Colonic mucosa (tissue), 4 donors: ENCODE data around the gene BRSK2. TPM values are rescaled to one million over a fixed set of nuclear protein-coding genes. Genes with fewer than 3 reads are reported as not detected.

Experiments used
- DNase-seq: peaks from one replicate; pipeline ENCODE4 v3.0.0-alpha.2; 2020
- H3K27ac ChIP-seq: fragments of 200-600 bp; one replicate; pipeline ENCODE4 v1.8.0; 2021
- H3K27me3 ChIP-seq: fragments of 200-600 bp; one replicate; pipeline ENCODE4 v1.8.0; 2021
- H3K36me3 ChIP-seq: fragments of 200-600 bp; one replicate; pipeline ENCODE4 v1.8.0; 2021
- H3K4me1 ChIP-seq: fragments of 200-600 bp; one replicate; pipeline ENCODE4 v1.8.0; 2021; ENCODE audit warnings: mild to moderate bottlenecking
- H3K4me3 ChIP-seq: fragments of 200-600 bp; one replicate; pipeline ENCODE4 v1.8.0; 2021
- H3K9ac ChIP-seq, 2 donors: one replicate each; pipeline ENCODE4 v1.7.0; 2013; ENCODE audit warnings: control low read depth in 2 of 2, low read depth in 2 of 2, low read length in 2 of 2
- H3K9me3 ChIP-seq: fragments of 200-600 bp; one replicate; pipeline ENCODE4 v1.8.0; 2021
- intact Hi-C: fragments of 100-400 bp; cut with DNase I; formaldehyde crosslinking; loops from one replicate; pipeline ENCODE4 v1.14.1; 2022
- total RNA-seq, 2 donors: library from RNA; stranded (reverse); fragmentation: NEBNext Ultra II Directional in 1 of 2; extraction: Animal tissue kit (Norgen Biotek cat#: 25700) in 1 of 2; gene quantifications; one replicate each; pipeline ENCODE4 v1.2.1, GENCODE V29; 2021
- TF ChIP-seq, protein P1 (sequence below): fragments of 200-600 bp; IDR thresholded peaks from one replicate; pipeline ENCODE4 v1.8.0; 2022; ENCODE audit warnings: antibody characterized with exemption, mild to moderate bottlenecking
- donor health status: healthy.
- donor health status: DM: no; HTN: no; CAD: no.
- donor health status: DM: no; HTN: no; CAD: no.

The BRSK2 gene
- total RNA-seq, 2 donors from 2014 or later: 0.52 to 1.2 TPM

DNA sequence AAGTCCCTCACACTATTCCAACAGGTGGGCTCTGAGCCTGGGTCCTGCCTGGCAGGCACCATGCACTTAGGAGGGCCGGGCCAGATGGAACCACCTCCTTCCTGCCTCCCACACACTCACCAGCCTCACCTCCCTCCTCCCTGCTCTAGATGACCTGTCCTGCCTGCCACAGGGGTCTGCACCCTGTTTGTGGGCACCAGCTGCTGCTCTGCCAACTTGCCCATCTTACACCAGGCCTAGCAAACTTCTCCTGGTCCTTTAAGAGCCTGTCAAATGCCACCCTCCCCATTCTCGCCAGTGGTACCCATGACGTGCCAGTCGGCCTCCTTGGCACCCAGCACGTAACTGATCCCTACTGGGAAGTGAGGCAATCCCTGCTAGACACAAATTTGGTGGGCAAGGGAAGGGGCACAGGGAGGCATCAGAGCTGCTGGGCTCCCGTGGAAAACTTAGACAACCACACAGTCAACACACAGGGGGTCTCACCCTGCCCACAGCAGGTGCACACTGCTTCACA is 93.8 kb downstream of the BRSK2 start:
- H3K36me3 ChIP-seq: peaks cover 7% of the 10 kb centered on the region
- H3K27me3 ChIP-seq: no peaks in the 10 kb centered on the region
- TF ChIP-seq, protein P1, sequence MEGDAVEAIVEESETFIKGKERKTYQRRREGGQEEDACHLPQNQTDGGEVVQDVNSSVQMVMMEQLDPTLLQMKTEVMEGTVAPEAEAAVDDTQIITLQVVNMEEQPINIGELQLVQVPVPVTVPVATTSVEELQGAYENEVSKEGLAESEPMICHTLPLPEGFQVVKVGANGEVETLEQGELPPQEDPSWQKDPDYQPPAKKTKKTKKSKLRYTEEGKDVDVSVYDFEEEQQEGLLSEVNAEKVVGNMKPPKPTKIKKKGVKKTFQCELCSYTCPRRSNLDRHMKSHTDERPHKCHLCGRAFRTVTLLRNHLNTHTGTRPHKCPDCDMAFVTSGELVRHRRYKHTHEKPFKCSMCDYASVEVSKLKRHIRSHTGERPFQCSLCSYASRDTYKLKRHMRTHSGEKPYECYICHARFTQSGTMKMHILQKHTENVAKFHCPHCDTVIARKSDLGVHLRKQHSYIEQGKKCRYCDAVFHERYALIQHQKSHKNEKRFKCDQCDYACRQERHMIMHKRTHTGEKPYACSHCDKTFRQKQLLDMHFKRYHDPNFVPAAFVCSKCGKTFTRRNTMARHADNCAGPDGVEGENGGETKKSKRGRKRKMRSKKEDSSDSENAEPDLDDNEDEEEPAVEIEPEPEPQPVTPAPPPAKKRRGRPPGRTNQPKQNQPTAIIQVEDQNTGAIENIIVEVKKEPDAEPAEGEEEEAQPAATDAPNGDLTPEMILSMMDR: no peak
- no peaks in the 10 kb centered on the region for H3K9me3 ChIP-seq
- DNase-seq: no peak
- intact Hi-C loops: no loop called here
- peak overlapping the region; percentile 35 to 40 for H3K9ac ChIP-seq
- no peak overlapping the region for H3K4me3 ChIP-seq
- H3K27ac ChIP-seq: peak overlapping the region; percentile 44
- H3K4me1 ChIP-seq: peaks cover 21% of the 10 kb centered on the region

DNA sequence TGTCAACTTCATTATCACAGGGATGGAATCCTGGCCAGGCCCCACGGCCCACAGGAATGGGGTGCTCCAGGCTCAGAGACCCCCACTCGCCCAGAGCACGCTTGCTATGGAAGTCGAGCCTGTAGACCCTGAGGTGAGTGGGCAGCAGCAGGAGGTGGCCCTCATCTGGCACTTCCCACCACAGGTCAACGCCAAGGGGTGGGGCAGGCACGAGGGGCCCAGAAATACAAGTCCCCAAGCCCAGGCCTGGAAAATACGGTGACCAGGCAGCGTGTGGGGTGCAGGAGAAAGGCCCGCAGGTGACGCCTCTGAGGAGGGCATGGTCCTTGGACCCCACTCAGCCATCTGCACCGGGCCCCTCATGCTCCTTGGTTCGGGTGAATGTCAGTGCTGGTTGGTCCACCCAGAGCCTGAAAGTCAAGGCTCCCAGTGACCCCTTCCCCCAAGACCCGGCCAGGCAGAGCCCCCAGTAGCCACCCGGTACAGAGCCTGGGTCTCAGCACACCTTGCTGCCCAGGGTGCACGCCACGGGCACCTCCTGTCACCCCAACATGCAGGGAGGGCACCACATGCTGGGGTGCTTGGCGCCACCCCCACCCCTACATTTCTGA is 94.4 kb downstream of the BRSK2 start:
- no peaks in the 10 kb centered on the region for H3K9me3 ChIP-seq
- peak overlapping the region in 1 of 2 donors; percentile 35 for H3K9ac ChIP-seq
- peaks cover 5% of the 10 kb centered on the region for H3K36me3 ChIP-seq
- H3K27ac ChIP-seq: no peak overlapping the region
- TF ChIP-seq, protein P1: no peak
- H3K4me1 ChIP-seq: peaks cover 21% of the 10 kb centered on the region
- intact Hi-C loops: no loop called here
- DNase-seq: no peak
- H3K4me3 ChIP-seq: no peak overlapping the region
- H3K27me3 ChIP-seq: no peaks in the 10 kb centered on the region

DNA sequence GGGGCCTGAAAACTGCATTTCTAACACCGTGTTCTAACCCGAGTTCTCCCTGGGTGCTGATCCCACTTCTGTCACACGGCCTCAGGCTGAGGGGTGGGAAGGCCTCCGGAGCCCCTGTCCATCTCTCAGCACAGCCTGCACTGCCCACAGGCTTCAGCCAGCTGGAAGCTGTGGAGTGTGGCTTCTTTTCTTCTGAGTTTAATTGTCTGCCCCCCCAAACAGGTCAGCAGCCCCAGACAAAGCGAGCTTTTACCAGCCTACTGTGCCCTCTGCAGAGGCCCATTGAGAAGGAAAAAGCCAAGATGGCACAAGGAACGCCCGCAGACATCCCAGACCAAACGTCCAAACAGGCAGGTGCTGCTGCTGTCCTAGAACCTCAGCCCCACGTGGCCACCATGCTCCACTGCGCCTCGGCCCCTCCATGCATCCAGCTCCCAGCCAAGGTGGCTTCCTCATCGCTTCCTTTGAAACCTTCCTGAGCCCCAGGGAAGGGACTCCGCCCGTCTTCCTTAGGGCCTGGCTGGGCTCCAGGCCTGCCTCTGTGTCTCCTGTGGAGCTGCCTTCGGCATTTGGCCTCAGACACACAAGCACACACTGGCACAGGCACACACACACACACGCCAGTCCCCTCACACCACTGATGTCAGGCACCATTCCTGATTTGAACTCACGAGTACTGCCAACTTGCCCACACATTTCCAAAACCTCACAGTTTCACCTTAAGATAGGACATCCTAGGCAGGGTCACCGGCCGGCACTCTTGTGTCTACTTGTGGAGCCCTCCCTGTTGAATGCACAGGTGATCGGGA is 95.2 kb downstream of the BRSK2 start:
- TF ChIP-seq, protein P1: no peak
- no peaks in the 10 kb centered on the region for H3K9me3 ChIP-seq
- intact Hi-C loops: no loop called here
- peak; percentile 49 for DNase-seq
- no peaks in the 10 kb centered on the region for H3K36me3 ChIP-seq
- H3K4me1 ChIP-seq: peaks cover 21% of the 10 kb centered on the region
- H3K9ac ChIP-seq: peak overlapping the region in 1 of 2 donors; percentile 41
- H3K27me3 ChIP-seq: no peaks in the 10 kb centered on the region
- no peak overlapping the region for H3K4me3 ChIP-seq
- H3K27ac ChIP-seq: no peak overlapping the region

DNA sequence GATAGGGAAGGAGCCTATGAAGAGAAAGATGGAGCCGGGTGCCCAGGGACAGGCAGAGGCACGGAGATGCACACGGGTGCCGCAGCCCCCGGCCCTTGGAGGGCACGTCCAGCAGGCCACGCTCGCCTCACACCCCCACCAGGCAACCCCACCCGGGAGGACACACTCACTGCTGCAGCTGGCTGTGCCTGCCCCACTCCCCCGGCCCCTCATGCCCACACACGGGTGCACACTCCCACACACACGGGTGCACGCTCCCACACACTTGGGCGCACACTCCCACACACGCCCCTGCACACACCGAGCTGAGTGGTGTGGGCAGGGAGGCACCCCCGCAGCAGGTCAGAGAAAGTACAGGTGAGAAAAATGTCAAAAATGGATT is 95.8 kb downstream of the BRSK2 start:
- Histone ChIP-seq H3K27ac (peak overlapping the region; percentile 72), H3K36me3 (no peaks in the 10 kb centered on the region), H3K4me1 (peaks cover 21% of the 10 kb centered on the region), H3K9ac (peak overlapping the region; percentile 0 to 64), H3K27me3 (no peaks in the 10 kb centered on the region), H3K4me3 (peak overlapping the region; percentile 8), H3K9me3 (no peaks in the 10 kb centered on the region)
- no peak for DNase-seq
- intact Hi-C loops: no loop called here
- TF ChIP-seq, protein P1: no peak

DNA sequence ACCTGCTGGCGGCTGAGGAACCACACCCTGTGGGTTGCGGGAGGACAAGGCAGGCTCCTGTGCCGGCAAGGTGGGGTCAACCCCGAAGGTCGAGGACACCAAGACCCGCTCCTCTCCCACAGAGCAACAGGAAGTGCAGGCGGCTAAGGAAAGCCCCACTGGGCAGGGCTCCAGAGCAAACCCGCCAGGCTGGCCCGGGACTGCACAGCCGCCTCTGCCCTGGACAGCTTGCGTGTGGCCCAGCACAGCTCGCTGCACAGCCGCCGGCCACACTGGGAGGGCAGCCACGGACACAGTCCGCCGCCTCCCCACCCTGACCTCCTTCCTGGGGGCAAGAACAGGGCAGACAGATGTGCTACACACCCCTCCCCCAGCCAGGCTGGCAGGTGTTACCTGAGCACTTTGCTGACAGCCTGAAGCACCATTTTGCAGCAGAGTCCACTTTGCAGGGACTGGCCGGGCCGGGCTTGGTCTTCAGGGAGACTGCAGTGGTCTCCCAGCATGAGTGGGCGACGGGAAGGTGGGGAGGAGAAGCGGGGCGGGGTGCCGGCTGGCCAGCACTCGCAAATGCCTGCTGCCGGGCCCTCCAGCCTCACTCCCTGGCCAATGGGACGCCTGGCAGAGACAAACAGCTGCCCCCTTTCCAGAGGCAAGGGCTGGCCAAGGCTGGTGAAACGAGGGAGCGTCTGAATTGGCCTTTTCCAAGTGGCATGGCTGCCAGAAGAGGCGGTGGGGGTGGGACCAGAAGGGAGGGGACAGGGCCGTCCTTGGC is 96.5 kb downstream of the BRSK2 start, which contains the start of gene MOB2:
Gene MOB2, minus strand, starts transcription at position 726 of the 772 bp plus-strand sequence. Its CDS starts 223 bp downstream, at position 503.
- Histone ChIP-seq H3K27me3 (no peaks in the 10 kb centered on the region), H3K27ac (peak within 1 kb of the TSS; percentile 72), H3K9ac (peak within 1 kb of the TSS; percentile 0 to 64), H3K4me3 (peak within 1 kb of the TSS; percentile 8), H3K4me1 (peaks cover 21% of the 10 kb centered on the region), H3K9me3 (no peaks in the 10 kb centered on the region), H3K36me3 (no peaks in the 10 kb centered on the region)
- intact Hi-C loops: no loop called here
- peak; percentile 82 for DNase-seq
- TF ChIP-seq, protein P1: no peak
